Testis (tissue), 3 donors: ENCODE results near the gene B3GNT7. TPM values are rescaled to one million over a fixed set of nuclear protein-coding genes. Genes with fewer than 3 reads are reported as not detected.

ENCODE experiments used
- DNase-seq: peaks from one replicate; pipeline ENCODE4 v3.0.0-alpha.2; 2019
- H3K27ac ChIP-seq, 2 donors: fragments of 200-600 bp; sonication (generic); one replicate each; pipeline ENCODE4 v1.5.1; 2019
- H3K27me3 ChIP-seq: fragments of 200-600 bp; sonication (generic); one replicate; pipeline ENCODE4 v1.5.1; 2019
- H3K36me3 ChIP-seq: fragments of 200-600 bp; sonication (generic); one replicate; pipeline ENCODE4 v1.5.1; 2017; ENCODE audit warnings: low read depth; ENCODE audit errors: missing control alignments
- H3K4me1 ChIP-seq: fragments of 200-600 bp; sonication (generic); one replicate; pipeline ENCODE4 v1.5.1; 2019
- H3K4me3 ChIP-seq, 2 donors: fragments of 200-600 bp; sonication (generic); one replicate each; pipeline ENCODE4 v1.5.1; 2017 to 2019
- H3K9me3 ChIP-seq: fragments of 200-600 bp; sonication (generic); one replicate; pipeline ENCODE4 v1.5.1; 2017
- CTCF ChIP-seq, 3 experiments: fragments of 450-650 bp in 2 of 3; fragments of 200-600 bp in 1 of 3; sonication (generic) in 1 of 3; IDR thresholded peaks; one replicate each; pipeline ENCODE4 v1.5.1; 2016 to 2019; ENCODE audit warnings: antibody characterized with exemption in 3 of 3, mild to moderate bottlenecking in 2 of 3, moderate library complexity in 1 of 3
- POLR2A ChIP-seq: fragments of 450-650 bp; IDR thresholded peaks from one replicate; pipeline ENCODE4 v1.6.1; 2017; ENCODE audit warnings: antibody characterized with exemption, mild to moderate bottlenecking, moderate library complexity
- WGBS, 2 donors: methylation state at CpG; one replicate each; pipeline ENCODE4 v1.1.5; 2018; 5-methylcytosine and 5-hydroxymethylcytosine counted together
- intact Hi-C: fragments of 100-400 bp; cut with DNase I; formaldehyde crosslinking; loops from one replicate; pipeline ENCODE4 v1.15.1; 2023; ENCODE audit warnings: low total_unique reads
- polyA plus RNA-seq: library from polyadenylated mRNA; stranded (reverse); fragments of 350-450 nt; fragmentation: Illumina TruSeq; extraction: RNeasy Lipid Tissue Mini Kit (QIAGEN cat#74804); gene quantifications from one replicate; pipeline ENCODE4 v1.2.3, GENCODE V29; 2014; ENCODE audit warnings: low read depth, low replicate concordance; ENCODE audit not compliant: insufficient read depth
- total RNA-seq, 2 donors: library from RNA; depleted of rRNA; stranded (reverse); fragments of >200 nt; gene quantifications; one replicate each; pipeline ENCODE4 v1.2.3, GENCODE V29; 2016

The B3GNT7 gene
- total and polyA plus RNA-seq, 3 donors from 2014 or later = 2.6 to 5.0 (median 3.3) TPM

- WGBS, 2 donors = 77 to 87% methylated on average over 2 of the region's 2 CpGs
- H3K4me3 ChIP-seq = no peak overlapping the region
- no peaks in the 10 kb centered on the region for H3K27me3 ChIP-seq
- DNase-seq = no peak
- no peaks in the 10 kb centered on the region for H3K36me3 ChIP-seq
- H3K4me1 ChIP-seq = peaks cover 10% of the 10 kb centered on the region
- intact Hi-C loops = no loop called here
- TF ChIP-seq POLR2A (no peak), CTCF (IDR thresholded peaks at IDR 0.05) (no peak)
- H3K9me3 ChIP-seq = no peaks in the 10 kb centered on the region
- H3K27ac ChIP-seq = no peak overlapping the region
Measured at GRCh38 chr2:231422056-231422455, 26.5 kb downstream of the B3GNT7 start.

GRCh38 chr2:231423176-231423575 is 27.7 kb downstream of the B3GNT7 start:
- intact Hi-C loops = no loop called here
- Histone ChIP-seq H3K27ac (no peak overlapping the region), H3K4me1 (peaks cover 10% of the 10 kb centered on the region), H3K9me3 (no peaks in the 10 kb centered on the region), H3K4me3 (no peak overlapping the region), H3K36me3 (no peaks in the 10 kb centered on the region), H3K27me3 (no peaks in the 10 kb centered on the region)
- 96% methylated on average over 9 to 10 of the region's 10 CpGs for WGBS, 2 donors
- TF ChIP-seq CTCF (IDR thresholded peaks at IDR 0.05) = no peak
- no peak for TF ChIP-seq POLR2A
- no peak for DNase-seq

- intact Hi-C loops = no loop called here
- Histone ChIP-seq H3K4me3 (no peak overlapping the region), H3K36me3 (no peaks in the 10 kb centered on the region), H3K27me3 (no peaks in the 10 kb centered on the region), H3K9me3 (no peaks in the 10 kb centered on the region), H3K4me1 (peaks cover 10% of the 10 kb centered on the region), H3K27ac (no peak overlapping the region)
- DNase-seq = no peak
- WGBS, 2 donors = 73 to 82% methylated on average over 5 to 8 of the region's 8 CpGs
- no peak for TF ChIP-seq CTCF (IDR thresholded peaks at IDR 0.05)
- no peak for TF ChIP-seq POLR2A
Measured at GRCh38 chr2:231425291-231425810, 29.8 kb downstream of the B3GNT7 start.

GRCh38 chr2:231425811-231426703 is 30.5 kb downstream of the B3GNT7 start:
- H3K4me1 ChIP-seq = peaks cover 7% of the 10 kb centered on the region
- TF ChIP-seq CTCF (IDR thresholded peaks at IDR 0.05) (no peak), POLR2A (no peak)
- DNase-seq = no peak
- no peaks in the 10 kb centered on the region for H3K27me3 ChIP-seq
- H3K4me3 ChIP-seq = no peak overlapping the region
- H3K36me3 ChIP-seq = no peaks in the 10 kb centered on the region
- no peak overlapping the region for H3K27ac ChIP-seq
- intact Hi-C loops = no loop called here
- WGBS, 2 donors = 78 to 81% methylated on average over 21 of the region's 21 CpGs
- no peaks in the 10 kb centered on the region for H3K9me3 ChIP-seq
